K562 (cell line): ENCODE data around the gene NAT8L. TPM values are rescaled to one million over a fixed set of nuclear protein-coding genes. Genes with fewer than 3 reads are reported as not detected.

ENCODE experiments used
- ATF3 ChIP-seq, 2 experiments: fragments of 450-650 bp in 1 of 2; sonication (generic) in 1 of 2; formaldehyde crosslinking in 1 of 2; IDR thresholded peaks in 1 of 2; conservative IDR thresholded peaks in 1 of 2; 2 replicates each; pipeline versions ENCODE4 v1.6.1 to v1.8.1; 2016 to 2023; ENCODE audit warnings: mild to moderate bottlenecking in 2 of 2, moderate library complexity in 2 of 2, inconsistent platforms in 1 of 2, missing genetic modification reagents in 1 of 2
- HINFP ChIP-seq: fragments of 450-650 bp; conservative IDR thresholded peaks from 2 replicates; pipeline ENCODE4 v1.6.1; 2016; ENCODE audit warnings: missing genetic modification characterization, low read depth, mild to moderate bottlenecking, control low read depth, missing compliant biosample characterization
- MIER1 ChIP-seq: fragments of 450-650 bp; IDR thresholded peaks from 2 replicates; pipeline ENCODE4 v1.6.1; 2016; ENCODE audit warnings: antibody characterized with exemption, mild to moderate bottlenecking, low read depth
- VEZF1 ChIP-seq: fragments of 200-800 bp; sonication (Bioruptor generic); IDR thresholded peaks from 2 replicates; pipeline ENCODE4 v1.6.1; 2017; ENCODE audit warnings: missing genetic modification characterization, missing compliant biosample characterization
- polyA plus RNA-seq, 8 experiments: library from polyadenylated mRNA; depleted of rRNA in 4 of 8; stranded (reverse) in 5 of 8; unstranded in 3 of 8; fragments of >200 nt; fragmentation: Nextera tagmentation in 2 of 8; fragmentation: Illumina TruSeq in 1 of 8; extraction: Ambion mirVana in 2 of 8; extraction: Trizol in 1 of 8; gene quantifications; 2 replicates each; pipeline versions ENCODE4 v1.2.1 to v1.2.3, GENCODE V29; 2011 to 2014; ENCODE audit warnings: inconsistent platforms in 1 of 8, missing spikeins in 1 of 8
- total RNA-seq, 7 experiments: library from RNA; depleted of rRNA in 6 of 7; stranded (reverse); fragments of >200 nt in 6 of 7; fragmentation: Illumina TruSeq in 2 of 7; extraction: Trizol in 2 of 7; gene quantifications; 2 replicates each; pipeline versions ENCODE4 v1.2.1 to v1.2.3, GENCODE V29; 2011 to 2021; ENCODE audit warnings: low replicate concordance in 1 of 7

Gene NAT8L
- total and polyA plus RNA-seq, 9 of the 15 experiments (the other 6 are each of a cell fraction or from before 2014, with no cell fraction given) = 0.06 to 11.0 (median 1.5) TPM

GRCh38 chr4:2064276-2064991 lies 5.3 kb downstream of the NAT8L start (continued):
- TF ChIP-seq VEZF1 (CRISPR knock-in tag) = no peak; the same call in 1 of the 2 replicates
- 0 out of 2 replicates have a peak, but pooled peaks have one; percentile 9 for TF ChIP-seq ATF3 (IDR thresholded peaks at IDR 0.05)
- TF ChIP-seq ATF3 (CRISPR knock-in tag; conservative IDR thresholded peaks at IDR 0.05) = no peak
- no peak for TF ChIP-seq HINFP (tag)
- TF ChIP-seq MIER1 = no peak
- TF ChIP-seq, all 486 proteins: peak for 11
